GM21717 (cell line): Measurements from ENCODE around the gene FAM3A.

Source experiments
- ATAC-seq: cut with Tn5 transposase; IDR thresholded peaks from one replicate; pipeline ENCODE4 v1.9.1; 2021; ENCODE audit warnings: mild to moderate bottlenecking, moderate library complexity; ENCODE audit not compliant: unreplicated experiment

Gene FAM3A

DNA sequence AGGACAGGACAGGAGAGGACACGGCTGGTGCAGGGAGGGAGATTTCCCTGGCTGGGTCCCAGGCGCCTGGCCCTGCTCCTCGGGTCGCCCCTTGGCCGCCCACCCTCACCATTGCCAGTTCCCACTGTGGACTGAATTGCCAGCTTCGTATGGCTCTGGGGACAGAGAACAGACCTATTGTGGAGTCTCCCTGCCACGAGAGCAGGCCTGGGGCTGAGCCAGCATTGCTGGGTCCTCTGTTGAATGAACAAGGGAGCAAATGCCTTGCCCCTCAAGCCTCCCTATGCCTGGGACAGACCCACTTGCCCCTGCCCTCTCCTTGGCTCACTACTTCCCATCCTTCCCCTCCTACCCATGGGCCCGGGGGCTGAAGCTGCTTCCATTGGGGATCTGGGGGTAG, 53.6 kb downstream of the FAM3A start:
- ATAC-seq = no peak

GRCh38 chrX:154460326-154460725, 55.7 kb downstream of the FAM3A start:
- no peak for ATAC-seq

DNA sequence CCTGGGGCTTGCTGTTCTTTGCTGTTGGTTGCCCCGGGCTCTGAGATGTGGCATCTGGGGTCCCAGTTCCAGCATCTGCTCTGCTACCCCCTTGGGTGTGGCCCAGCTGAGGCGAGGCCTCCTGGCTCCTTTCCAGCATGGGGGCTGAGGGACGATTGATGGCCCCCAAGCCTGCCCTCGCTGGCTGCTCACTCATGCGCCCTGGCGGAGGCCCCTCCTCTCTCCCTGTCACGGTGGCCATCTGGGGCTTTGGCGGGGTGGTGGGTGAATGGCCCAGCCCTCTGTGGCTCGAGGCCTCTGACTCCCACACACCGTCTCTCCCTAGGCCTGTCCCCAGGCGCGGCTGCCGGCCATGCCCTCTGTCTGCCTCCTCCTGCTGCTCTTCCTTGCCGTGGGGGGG, 56.2 kb downstream of the FAM3A start:
- ATAC-seq = no peak

DNA sequence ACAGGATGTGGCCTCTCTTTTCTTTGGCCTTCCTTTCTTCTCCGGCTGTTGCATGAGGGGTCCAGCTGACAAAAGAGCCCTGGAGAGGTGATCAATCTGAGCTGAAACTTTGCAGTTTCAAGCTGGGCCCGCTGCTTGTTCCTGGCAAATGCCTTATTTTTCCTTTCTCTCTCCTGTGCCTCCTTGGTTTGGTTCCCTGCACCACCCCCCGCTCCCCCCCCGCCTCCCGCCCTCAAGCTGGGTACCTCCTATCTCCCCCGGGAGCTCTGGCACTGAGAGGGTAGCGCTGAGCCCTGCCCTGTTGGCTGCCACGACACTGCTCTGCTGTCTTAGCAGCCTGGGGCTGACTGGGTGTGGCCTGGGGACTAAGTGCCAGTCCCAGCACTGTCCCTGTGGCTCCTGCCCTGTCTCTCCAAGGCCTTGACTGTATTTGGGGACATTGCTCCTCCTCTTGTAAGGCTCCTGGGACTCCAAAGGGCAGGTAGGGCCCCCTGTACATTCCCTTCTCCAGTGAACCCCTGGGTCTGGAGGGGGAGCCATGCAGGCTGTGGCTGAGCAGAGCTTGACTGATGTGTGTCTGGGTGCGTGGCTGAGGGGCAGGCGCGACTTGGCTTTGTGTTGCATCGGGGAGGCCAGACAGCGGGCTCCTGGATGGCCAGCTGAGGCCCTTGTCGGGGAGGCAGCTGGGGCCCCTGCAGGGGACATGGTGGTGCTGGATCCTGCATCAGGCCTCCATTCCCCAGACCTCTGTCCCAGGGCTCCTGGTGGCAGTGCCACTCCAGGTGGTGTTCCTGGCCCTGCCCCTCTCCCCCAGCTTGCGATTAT, 56.9 kb downstream of the FAM3A start:
- no peak for ATAC-seq

DNA sequence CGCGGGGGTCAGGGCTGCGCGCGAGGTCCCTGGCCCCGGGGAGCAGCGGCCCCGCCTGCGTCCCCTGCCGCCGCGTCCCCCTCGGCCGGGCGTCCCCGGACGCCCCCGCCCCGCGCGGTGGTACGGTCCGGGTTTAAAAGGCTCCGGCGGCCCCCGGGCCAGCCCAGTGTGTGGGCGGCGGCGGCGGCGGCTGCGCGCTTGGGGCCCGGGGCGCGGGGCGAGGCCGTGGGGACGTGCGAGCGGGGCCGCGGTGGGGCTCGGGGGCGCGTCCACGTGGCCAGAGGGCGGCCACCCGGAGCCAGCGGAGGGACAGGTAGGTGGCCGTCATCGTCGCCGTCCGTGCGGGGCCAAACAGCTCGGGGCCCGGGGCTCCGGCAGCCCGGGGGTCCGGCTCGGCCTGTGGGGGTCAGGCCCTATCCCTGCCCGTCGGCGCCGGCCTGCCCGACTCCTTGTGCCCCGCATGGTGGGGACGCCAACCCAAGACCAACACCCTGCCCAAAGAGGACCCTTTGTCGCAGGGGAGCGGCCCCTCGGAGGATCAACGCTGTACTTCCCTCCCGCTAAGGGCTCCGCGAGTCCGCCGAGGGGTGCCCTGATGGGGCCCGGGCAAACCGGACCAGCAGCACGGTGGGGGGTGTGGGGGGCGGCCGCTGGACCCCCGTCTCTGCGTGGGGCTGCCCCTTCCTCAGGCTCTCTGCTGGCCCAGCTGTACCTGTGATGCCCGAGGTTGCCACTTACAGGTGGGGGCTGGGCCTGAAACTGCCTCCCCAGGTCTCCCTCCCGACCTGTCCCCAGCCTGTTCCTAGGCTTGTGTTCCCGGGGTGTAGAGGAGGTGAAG, 57.7 kb downstream of the FAM3A start, which contains the start of gene PLXNA3:
Gene PLXNA3, plus strand, starts transcription at position 166 of the 838 bp plus-strand sequence. CDS start 1,903 bp downstream, outside the sequence.
- peak; percentile 57 for ATAC-seq

- peak; percentile 42 for ATAC-seq
Measured at GRCh38 chrX:154457491-154458115, 58.4 kb downstream of the FAM3A start.
